Measurements from ENCODE around the gene KLRC2.
"Not testable (repeated sequence)": the region's sequence is repeated elsewhere in the genome, so short reads cannot be mapped to it uniquely, and the experiment has no call there.

The KLRC2 gene

DNA sequence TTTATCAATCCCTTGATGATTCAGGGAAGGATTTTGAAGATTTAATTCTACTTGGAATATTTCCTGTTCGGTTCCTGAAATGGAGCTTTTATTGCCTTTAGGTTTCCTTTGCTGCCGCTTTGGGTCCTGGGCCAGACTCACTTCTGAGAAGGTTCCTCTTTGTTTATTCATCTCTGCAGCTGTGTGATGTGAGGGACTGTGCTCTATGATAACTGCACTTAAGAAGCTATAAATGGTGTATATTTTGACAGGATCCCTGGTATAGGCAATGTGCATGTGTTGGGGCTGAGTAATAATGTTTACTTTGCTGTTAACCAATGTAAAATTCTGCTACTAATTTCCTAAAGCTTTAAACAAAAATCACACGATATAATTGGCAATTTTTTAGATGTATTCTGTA lies at the start of gene KLRC2:
TSS of gene KLRC2 (minus strand) at position 195 of the 400 bp plus-strand sequence. CDS start at position 171, 24 bp downstream.
- peak in 7 of 56 donors; percentile 0 to 30 (median 10) for DNase-seq

DNA sequence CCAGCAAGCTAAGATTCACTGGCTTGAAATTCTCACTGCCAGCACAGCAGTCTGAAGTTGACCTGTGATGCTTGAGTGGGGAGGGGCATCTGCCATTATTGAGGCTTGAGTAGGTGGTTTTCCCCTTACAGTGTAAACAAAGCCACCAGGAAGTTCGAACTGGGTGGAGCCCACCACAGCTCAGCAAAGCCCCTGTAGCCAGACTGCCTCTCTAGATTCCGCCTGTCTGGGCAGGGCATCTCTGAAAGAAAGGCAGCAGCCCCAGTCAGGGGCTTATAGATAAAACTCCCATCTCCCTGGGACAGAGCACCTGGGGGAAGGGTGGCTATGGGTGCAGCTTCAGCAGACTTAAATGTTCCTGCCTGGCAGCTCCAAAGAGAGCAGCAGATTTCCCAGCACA lies 46.1 kb upstream of the KLRC2 start:
- DNase-seq = not testable (repeated sequence)

DNA sequence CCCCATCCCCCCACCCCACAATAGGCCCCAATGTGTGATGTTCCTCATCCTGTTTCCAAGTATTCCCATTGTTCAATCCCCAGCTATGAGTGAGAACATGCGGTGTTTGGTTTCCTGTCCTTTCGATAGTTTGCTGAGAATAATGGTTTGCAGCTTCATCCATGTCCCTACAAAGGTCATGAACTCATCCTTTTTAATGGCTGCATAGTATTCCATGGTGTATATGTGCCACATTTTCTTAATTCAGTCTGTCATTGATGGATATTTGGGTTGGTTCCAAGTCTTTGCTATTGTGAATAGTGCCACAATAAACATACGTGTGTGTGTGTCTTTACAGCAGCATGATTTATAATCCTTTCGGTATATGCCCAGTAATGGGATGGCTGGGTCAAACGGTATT lies 37.0 kb upstream of the KLRC2 start:
- not testable (repeated sequence) for DNase-seq

DNA sequence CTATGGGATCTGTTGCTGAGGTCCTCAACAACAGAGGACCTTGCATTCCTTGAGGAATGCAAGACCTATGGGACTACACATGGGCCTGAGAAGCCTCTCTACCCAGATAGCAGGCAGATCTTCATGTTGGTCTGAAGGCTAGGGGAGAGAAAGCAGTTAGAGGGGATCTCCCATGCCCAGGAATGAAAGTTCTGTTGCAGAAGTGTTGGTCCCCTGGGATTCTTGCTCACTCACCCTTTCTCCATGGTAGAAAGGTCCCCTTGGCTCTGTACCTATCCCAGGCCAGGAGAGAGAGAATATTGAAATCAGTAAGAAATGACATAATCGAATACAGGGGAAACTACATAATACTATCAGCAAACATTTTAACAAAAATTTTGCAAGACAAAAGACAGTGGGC lies 33.9 kb upstream of the KLRC2 start:
- DNase-seq = no peak

DNA sequence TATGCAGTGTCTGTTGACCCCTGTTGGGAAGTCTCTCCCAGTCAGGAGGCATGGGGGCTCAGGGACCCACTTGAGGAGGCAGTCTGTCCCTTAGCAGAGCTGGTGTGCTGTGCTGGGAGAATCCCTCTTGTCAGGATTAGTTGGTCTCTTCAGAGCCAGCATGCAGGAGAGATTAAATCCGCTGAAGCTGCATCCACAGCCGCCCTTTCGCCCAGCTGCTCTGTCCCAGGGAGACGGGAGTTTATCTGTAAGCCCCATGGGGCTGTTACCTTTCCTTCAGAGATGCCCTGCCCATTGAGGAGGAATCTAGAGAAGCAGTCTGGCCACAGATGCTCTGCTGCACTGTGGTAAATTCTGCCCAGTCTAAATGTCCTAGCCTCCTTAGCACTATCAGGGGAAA lies 30.5 kb upstream of the KLRC2 start:
- no peak for DNase-seq

DNA sequence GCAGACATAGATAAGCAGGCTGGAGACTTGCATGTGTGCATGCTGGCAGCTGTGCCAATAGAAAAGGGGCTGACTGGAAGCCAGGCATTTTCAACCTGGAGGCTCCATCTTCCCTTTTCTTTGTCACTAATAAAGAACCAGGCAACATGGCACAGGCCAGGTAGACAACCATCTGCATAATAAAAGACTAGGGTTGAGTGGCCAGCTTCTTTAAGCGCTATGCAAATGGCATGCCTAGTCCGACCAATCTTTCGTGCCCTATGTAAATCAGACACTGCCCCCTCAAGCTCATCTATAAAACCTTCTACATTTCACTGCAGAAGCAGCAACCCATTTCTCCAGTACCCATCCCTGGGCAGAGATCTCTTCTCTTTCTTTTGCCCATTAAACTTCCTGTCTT lies 21.9 kb upstream of the KLRC2 start:
- no peak for DNase-seq

DNA sequence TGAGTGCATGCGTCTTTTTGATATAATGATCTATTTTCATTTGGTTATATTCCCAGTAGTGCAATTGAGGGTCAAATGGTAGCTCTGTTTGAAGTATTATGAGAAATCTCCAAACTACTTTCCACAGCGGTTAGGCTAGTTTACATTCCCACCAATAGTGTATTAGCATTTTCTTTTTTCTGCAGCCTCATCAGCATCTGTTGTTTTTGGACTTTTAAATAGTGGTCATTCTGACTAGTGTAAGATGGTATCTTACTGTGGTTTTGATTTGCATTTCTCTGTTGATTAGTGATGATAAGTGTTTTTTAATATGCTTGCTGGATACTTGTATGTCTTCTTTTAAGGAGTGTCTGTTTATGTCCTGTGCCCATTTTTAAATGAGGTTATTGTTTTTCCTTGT lies 21.0 kb upstream of the KLRC2 start:
- no peak for DNase-seq

DNA sequence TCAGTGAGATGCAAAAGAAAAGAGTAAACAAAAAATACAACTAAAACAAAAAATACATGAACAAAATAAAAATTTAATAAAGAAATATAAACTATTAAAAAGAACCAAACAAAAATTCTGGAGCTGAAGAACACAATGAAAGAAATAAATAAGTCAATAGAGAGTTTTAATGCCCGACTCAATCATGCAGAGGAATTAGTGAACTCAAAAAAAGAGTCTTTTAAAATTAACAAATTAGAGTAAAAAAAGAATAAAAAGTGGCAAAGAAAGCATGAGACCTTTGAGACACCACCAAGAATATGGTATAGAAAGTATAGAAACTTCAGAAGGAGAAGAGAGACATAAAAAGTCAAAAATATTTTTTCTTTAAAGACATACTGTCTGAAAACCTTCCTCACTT lies 20.0 kb upstream of the KLRC2 start:
- DNase-seq = no peak

DNA sequence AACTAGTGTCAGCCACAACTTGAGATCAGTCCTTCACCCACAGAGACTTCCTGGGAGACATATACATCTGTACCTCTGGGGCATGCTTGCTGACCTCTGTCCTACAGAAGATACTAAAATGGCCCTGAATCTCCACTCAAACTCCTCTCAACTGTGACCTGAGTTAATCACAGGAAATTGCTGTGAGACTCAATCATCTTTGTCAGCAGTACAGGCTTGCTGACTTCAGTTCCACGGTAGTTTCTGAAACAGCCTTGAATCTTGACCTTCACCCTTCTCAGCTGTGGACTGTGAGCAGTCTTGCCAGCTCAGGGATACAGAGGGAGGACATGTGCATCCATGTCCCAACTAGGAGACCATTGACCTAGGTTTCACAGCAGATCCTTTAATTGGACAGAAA lies 18.7 kb upstream of the KLRC2 start:
- no peak for DNase-seq

DNA sequence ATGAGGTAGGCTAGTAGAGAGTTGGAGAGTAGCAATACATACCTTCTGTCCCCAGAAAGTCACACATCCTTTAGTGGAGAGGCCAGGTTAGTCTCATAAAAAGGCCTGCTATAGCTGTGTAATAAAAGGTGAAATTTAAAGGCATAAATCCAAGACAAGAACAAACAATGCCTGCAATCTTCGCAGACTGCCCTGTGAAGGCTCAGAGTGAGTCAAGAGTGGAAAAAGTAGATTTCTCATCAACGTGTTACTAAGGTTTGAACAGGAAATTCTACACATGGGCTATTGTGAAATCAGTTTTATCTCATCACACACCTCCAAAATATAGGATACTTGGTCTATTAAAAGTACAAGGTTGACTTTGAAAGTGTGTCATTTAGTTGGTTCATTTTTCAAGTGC lies 17.3 kb upstream of the KLRC2 start, which contains the start of gene KLRC1:
TSS of gene KLRC1 (minus strand) at position 222 of the 400 bp plus-strand sequence. CDS start 2,221 bp downstream, outside the sequence.
- DNase-seq = no peak

DNA sequence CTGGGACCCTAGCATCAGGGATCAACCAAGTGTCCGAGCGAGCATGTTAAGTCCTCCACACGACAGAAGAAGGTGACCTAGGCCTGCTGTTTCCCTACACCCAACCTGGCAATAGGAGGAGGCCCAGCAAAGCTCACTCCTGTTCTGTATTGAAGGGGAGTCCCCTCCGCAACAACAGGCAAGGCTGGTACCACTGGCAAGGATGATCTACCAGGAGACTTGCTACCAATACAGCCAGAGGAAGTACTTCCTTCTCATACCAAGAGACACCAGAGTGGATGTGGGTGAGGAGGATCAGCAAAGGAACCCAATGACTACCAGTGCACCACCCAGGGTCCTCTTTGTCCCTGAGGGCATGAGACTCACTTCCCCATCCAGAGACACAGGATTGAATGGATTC lies 12.4 kb upstream of the KLRC2 start:
- DNase-seq = no peak

DNA sequence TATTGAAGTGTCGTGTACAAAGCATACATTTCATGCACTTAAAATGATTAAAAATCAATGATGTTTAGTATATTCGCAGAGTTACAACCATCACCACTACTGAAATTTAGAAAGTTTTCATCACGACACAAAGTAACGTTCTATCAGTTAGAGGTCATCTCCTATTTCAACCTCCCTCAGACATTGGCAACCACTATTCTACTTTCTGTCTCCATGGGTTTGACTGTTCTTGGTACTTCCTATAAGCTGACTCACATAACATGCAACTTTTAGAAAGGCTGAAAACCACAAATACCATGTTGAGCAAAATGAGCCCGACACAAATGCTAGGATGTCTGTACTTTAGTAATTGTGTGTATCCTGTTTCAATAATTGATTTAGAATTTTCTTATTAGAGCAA lies 10.2 kb upstream of the KLRC2 start:
- DNase-seq = not testable (repeated sequence)

DNA sequence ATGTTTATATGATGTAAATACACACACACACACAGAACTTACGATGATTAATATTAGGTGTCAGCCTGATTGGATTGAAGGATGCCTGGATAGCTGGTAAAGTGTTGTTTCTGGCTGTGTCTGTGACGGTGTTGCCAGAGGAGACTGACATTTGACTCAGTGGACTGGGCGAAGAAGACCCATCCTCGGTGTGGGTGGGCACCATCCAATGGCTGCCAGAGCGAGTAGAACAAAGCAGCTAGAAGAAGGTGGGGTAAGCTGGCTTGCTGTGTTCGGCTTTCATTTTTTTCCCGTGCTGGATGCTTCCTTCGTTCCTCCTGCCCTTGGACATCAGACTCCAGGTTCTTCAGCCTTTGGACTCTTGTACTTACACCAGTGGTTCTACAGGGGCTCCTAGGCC lies 5.3 kb upstream of the KLRC2 start:
- peak in 4 of 56 donors; percentile 1 to 4 (median 4) for DNase-seq

DNA sequence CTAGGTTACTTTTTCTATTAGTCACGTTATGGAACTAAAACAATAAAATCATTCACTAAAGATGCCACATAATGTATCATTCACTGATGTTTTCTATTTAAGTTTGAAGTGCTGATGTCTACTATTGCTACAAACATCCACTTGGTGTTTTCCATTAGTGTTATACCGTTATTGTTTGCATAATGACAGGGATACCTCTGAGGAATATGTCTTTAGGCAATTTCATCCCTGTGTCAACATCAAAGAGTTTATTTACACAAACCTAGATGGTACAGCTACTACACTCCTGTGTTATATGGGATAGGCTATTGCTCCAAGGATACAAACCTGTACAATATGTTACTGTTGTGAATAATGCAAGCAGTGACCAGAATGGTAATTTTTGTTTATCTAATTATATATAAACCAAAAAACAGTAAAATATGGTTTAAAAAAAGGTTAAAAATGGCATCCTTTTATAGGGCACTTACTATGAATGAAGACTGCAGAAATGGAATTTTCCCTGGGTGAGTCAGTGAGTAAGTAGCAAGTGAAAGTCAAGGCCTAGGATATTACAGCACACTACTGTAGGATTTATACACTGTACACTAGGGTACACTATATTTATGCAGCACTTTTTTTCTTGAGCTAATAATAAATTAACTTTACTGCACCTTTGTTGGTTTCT lies 3.9 kb upstream of the KLRC2 start:
- not testable (repeated sequence) for DNase-seq

DNA sequence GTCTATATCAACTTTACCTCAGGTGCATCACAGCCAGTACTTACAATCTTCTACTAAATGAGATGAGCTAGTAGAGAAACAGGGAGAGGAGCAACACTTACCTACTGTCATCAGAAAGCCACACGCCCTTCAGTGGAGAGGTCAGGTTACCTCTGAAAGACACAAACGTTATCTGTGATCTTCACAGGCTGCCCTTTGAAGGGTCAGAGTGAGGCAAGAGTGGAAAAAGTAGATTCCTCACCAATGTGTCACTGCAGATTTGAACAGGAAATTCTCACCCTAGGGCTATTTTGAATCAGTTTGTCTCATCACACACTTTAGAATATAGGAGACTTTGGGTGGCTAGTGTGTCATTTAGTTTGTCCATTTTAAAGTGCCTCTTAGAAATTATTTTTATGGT lies 1.8 kb upstream of the KLRC2 start:
- not testable (repeated sequence) for DNase-seq

DNA sequence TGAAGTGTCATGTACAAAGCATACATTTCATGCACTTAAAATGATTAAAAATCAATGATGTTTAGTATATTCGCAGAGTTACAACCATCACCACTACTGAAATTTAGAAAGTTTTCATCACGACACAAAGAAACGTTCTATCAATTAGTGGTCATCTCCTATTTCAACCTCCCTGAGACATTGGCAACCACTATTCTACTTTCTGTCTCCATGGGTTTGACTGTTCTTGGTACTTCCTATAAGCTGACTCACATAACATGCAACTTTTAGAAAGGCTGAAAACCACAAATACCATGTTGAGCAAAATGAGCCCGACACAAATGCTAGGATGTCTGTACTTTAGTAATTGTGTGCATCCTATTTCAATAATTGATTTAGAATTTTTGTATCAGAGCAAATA lies 5.2 kb downstream of the KLRC2 start:
- not testable (repeated sequence) for DNase-seq

DNA sequence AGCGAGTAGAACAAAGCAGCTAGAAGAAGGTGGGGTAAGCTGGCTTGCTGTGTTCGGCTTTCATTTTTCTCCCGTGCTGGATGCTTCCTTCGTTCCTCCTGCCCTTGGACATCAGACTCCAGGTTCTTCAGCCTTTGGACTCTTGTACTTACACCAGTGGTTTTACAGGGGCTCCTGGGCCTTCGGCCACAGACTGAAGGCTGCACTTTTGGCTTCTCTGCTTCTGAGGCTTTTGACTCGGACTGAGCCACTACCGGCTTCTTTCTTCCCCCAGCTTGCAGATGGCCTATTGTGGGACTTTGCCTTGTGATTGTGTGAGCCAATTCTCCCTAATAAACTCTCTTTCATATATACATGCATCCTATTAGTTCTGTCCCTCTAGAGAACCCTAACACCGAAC lies 9.9 kb downstream of the KLRC2 start:
- DNase-seq = peak in 9 of 56 donors; percentile 1 to 27 (median 9)

DNA sequence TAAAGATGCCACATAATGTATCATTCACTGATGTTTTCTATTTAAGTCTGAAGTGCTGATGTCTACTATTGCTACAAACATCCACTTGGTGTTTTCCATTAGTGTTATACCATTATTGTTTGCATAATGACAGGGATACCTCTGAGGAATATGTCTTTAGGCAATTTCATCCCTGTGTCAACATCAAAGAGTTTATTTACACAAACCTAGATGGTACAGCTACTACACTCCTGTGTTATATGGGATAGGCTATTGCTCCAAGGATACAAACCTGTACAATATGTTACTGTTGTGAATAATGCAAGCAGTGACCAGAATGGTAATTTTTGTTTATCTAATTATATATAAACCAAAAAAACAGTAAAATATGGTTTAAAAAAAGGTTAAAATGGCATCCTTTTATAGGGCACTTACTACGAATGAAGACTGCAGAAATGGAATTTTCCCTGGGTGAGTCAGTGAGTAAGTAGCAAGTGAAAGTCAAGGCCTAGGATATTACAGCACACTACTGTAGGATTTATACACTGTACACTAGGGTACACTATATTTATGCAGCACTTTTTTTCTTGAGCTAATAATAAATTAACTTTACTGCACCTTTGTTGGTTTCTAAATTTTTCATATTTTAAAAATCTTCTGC lies 11.4 kb downstream of the KLRC2 start:
- not testable (repeated sequence) for DNase-seq

DNA sequence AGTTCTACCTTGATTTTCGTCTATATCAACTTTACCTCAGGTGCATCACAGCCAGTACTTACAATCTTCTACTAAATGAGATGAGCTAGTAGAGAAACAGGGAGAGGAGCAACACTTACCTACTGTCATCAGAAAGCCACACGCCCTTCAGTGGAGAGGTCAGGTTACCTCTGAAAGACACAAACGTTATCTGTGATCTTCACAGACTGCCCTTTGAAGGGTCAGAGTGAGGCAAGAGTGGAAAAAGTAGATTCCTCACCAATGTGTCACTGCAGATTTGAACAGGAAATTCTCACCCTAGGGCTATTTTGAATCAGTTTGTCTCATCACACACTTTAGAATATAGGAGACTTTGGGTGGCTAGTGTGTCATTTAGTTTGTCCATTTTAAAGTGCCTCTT lies 13.7 kb downstream of the KLRC2 start:
- not testable (repeated sequence) for DNase-seq

DNA sequence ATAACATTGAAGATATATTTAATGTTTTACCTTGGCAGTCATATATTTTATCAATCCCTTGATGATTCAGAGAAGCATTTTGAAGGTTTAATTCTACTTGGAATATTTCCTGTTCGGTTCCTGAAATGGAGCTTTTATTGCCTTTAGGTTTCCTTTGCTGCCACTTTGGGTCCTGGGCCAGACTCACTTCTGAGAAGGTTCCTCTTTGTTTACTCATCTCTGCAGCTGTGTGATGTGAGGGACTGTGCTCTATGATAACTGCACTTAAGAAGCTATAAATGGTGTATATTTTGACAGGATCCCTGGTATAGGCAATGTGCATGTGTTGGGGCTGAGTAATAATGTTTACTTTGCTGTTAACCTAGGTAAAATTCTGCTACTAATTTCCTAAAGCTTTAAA lies 15.5 kb downstream of the KLRC2 start, which contains the start of gene KLRC3:
TSS of gene KLRC3 (minus strand) at position 262 of the 400 bp plus-strand sequence. CDS start at position 217, 45 bp downstream.
- not testable (repeated sequence) for DNase-seq

DNA sequence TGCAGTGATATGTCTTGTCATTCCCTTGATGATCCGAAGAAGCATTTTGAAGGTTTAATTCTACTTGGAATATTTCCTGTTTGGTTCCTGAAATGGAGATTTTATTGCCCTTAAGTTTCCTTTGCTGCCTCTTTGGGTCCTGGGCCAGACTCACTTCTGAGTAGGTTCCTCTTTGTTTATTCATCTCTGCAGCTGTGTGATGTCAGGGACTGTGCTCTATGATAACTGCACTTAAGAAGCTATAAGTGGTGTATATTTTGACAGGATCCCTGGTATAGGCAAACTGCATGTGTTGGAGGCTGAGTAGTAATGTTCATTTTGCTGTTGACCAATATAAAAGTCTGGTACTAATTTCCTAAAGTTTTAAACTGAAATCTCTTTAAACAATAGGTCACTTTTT lies 26.4 kb downstream of the KLRC2 start, which contains the start of gene KLRC4:
TSS of gene KLRC4 (minus strand) at position 366 of the 400 bp plus-strand sequence. CDS start at position 184, 182 bp downstream.
- no peak for DNase-seq

DNA sequence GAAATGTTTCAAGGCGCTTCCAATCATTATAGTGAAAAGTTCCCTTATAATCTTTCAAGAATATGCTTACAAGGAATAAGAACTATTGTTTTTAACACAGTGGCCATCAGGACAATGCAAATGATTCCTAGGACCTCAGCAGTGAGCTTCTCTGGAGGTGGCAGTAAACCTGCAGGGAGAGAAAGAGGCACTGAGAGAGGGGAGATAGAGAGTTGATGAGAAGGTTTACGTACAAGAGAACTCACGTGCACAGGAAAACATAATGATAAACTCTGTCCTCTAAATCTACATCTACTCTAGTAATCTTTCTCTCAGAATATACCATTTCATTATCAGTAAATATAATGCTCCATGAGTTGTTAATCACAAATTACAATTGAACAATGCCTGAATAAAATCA lies 27.0 kb downstream of the KLRC2 start:
- DNase-seq = no peak

DNA sequence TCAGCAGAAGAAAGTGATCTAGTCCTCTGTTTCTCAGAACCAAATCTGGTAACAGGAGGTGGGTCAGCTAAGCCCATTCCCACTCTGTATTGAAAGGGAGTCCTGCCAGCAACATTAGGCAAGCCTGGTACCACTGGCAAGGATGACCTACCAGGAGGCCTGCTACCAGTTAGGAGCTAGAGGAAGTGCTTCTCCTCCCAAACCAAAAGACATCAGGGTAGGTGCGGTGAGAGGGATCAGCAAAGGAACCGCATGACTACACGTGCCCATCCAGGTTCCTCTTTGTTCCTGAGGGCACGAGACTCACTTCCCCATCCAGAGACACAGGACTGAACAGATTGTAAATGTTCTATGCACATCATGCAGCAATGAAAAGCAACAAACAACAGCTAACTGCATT lies 29.1 kb downstream of the KLRC2 start:
- DNase-seq = no peak

Measured in amygdala (tissue), 56 donors.